SK-N-SH (cell line): ENCODE results near the gene WBP2. TPM values are rescaled to one million over a fixed set of nuclear protein-coding genes. Genes with fewer than 3 reads are reported as not detected.

Source experiments
- CTCF ChIA-PET: fragments of 300-600, 350-600 bp; formaldehyde crosslinking; extraction: SDS; loops from one replicate; lab custom pipeline; 2021; lab: Yijun Ruan, JAX
- POLR2A ChIA-PET: fragments of 350-600 bp; sonication (Branson Sonifier 250); formaldehyde crosslinking; extraction: SDS; loops from one replicate; lab custom pipeline; 2020; ENCODE audit warnings: antibody characterized with exemption, inconsistent platforms; lab: Yijun Ruan, JAX
- DNase-seq: peaks from one replicate; pipeline ENCODE4 v3.0.0; 2012
- H2AFZ ChIP-seq: fragments of 200-600 bp; sonication (generic); 2 replicates; pipeline ENCODE4 v1.8.1; 2016; ENCODE audit warnings: antibody characterized with exemption, mild to moderate bottlenecking, low read depth
- H3F3A ChIP-seq: fragments of 200-600 bp; sonication (generic); replicated peaks from 2 replicates; pipeline ENCODE3; 2016; ENCODE audit warnings: antibody characterized with exemption, mild to moderate bottlenecking; ENCODE audit not compliant: insufficient read depth
- H3K27ac ChIP-seq, 2 experiments: fragments of 200-500 bp in 1 of 2; fragments of 200-600 bp in 1 of 2; sonication (Bioruptor generic) in 1 of 2; sonication (generic), shearing (Covaris generic) in 1 of 2; 2 replicates each; pipeline versions ENCODE4 v1.5.1 to v1.6.1; 2014 to 2016; ENCODE audit warnings: low read depth in 2 of 2, inconsistent platforms in 1 of 2, low read length in 1 of 2, mild to moderate bottlenecking in 1 of 2, mixed read lengths in 1 of 2
- H3K27me3 ChIP-seq: fragments of 200-600 bp; sonication (generic), shearing (Covaris generic); 2 replicates; pipeline ENCODE4 v1.6.1; 2016; ENCODE audit warnings: mixed run types; ENCODE audit not compliant: insufficient read depth
- H3K36me3 ChIP-seq, 2 experiments: fragments of 200-500 bp in 1 of 2; fragments of 200-600 bp in 1 of 2; sonication (Bioruptor generic) in 1 of 2; sonication (generic) in 1 of 2; replicated peaks in 1 of 2; 2 replicates each; pipeline versions ENCODE3 to v1.5.1; 2014 to 2016; ENCODE audit warnings: low read length in 1 of 2, mild to moderate bottlenecking in 1 of 2; ENCODE audit not compliant: insufficient read depth in 2 of 2, control insufficient read depth in 1 of 2
- H3K4me1 ChIP-seq, 2 experiments: fragments of 200-500 bp in 1 of 2; fragments of 200-600 bp in 1 of 2; sonication (Bioruptor generic) in 1 of 2; sonication (generic), shearing (Covaris generic) in 1 of 2; 2 replicates each; pipeline versions ENCODE4 v1.5.1 to v1.6.1; 2014 to 2016; ENCODE audit warnings: low read depth in 1 of 2, low read length in 1 of 2, mixed run types in 1 of 2; ENCODE audit not compliant: insufficient read depth in 2 of 2, control insufficient read depth in 1 of 2
- H3K4me2 ChIP-seq: fragments of 200-600 bp; sonication (generic), shearing (Covaris generic); 2 replicates; pipeline ENCODE4 v1.6.1; 2017; ENCODE audit warnings: mixed run types
- H3K4me3 ChIP-seq, 2 experiments: fragments of 200-500 bp in 1 of 2; fragments of 200-600 bp in 1 of 2; sonication (Bioruptor generic) in 1 of 2; sonication (generic), shearing (Covaris generic) in 1 of 2; 2 replicates each; pipeline versions ENCODE4 v1.5.1 to v1.8.1; 2014 to 2016; ENCODE audit warnings: low read depth in 2 of 2, inconsistent platforms in 1 of 2, low read length in 1 of 2, mild to moderate bottlenecking in 1 of 2, mixed read lengths in 1 of 2, moderate library complexity in 1 of 2
- H3K79me2 ChIP-seq: fragments of 200-600 bp; sonication (generic); 2 replicates; pipeline ENCODE4 v1.8.1; 2017; ENCODE audit warnings: mild to moderate bottlenecking; ENCODE audit not compliant: insufficient read depth
- H3K9ac ChIP-seq: fragments of 200-600 bp; sonication (generic); 2 replicates; pipeline ENCODE4 v1.6.1; 2017; ENCODE audit warnings: mixed run types
- H3K9me2 ChIP-seq: fragments of 200-600 bp; sonication (generic); 2 replicates; pipeline ENCODE4 v1.6.1; 2017; ENCODE audit warnings: mixed run types
- H3K9me3 ChIP-seq: fragments of 200-600 bp; sonication (generic); 2 replicates; pipeline ENCODE4 v1.6.1; 2017; ENCODE audit warnings: mixed run types, mild to moderate bottlenecking, moderate library complexity
- H4K20me1 ChIP-seq: fragments of 200-600 bp; sonication (generic); 2 replicates; pipeline ENCODE4 v1.6.1; 2017; ENCODE audit warnings: mild to moderate bottlenecking, mixed run types; ENCODE audit not compliant: insufficient read depth
- CHD2 ChIP-seq: fragments of 150-350 bp; IDR thresholded peaks from 2 replicates; pipeline ENCODE4 v1.6.1; 2018; ENCODE audit warnings: low read length; ENCODE audit not compliant: partially characterized antibody
- EP300 ChIP-seq, 2 experiments: IDR thresholded peaks; 2 replicates each; pipeline versions ENCODE4 v1.4.0 to v1.6.1; 2012; ENCODE audit warnings: borderline replicate concordance in 1 of 2, low read depth in 1 of 2, low read length in 1 of 2
- EZH2phosphoT487 ChIP-seq: fragments of 200-600 bp; sonication (generic); IDR thresholded peaks from 2 replicates; pipeline ENCODE4 v1.6.1; 2017; ENCODE audit warnings: low read depth, mixed run types, mild to moderate bottlenecking, antibody characterized with exemption, moderate library complexity, borderline replicate concordance
- FOSL2 ChIP-seq: IDR thresholded peaks from 2 replicates; pipeline ENCODE4 v1.4.0; 2012; ENCODE audit warnings: low read depth, mild to moderate bottlenecking, moderate library complexity, borderline replicate concordance
- FOXJ3 ChIP-seq: sonication (generic); formaldehyde crosslinking; IDR thresholded peaks from 2 replicates; pipeline ENCODE4 v1.5.1; 2020; ENCODE audit warnings: mild to moderate bottlenecking, missing genetic modification reagents
- JUND ChIP-seq: IDR thresholded peaks from 2 replicates; pipeline ENCODE4 v1.4.0; 2012
- MEF2A ChIP-seq: IDR thresholded peaks from 2 replicates; pipeline ENCODE4 v1.4.0; 2012; ENCODE audit warnings: low read depth, borderline replicate concordance
- RCOR1 ChIP-seq: fragments of 150-350 bp; IDR thresholded peaks from 2 replicates; pipeline ENCODE4 v1.6.1; 2017; ENCODE audit warnings: antibody characterized with exemption, low read length
- RFX5 ChIP-seq: IDR thresholded peaks from 2 replicates; pipeline ENCODE4 v1.6.1; 2012; ENCODE audit warnings: mild to moderate bottlenecking, improper control_type of control experiment, low read length
- RXRA ChIP-seq: IDR thresholded peaks from 2 replicates; pipeline ENCODE4 v1.4.0; 2012; ENCODE audit warnings: low read depth, mild to moderate bottlenecking, borderline replicate concordance
- SIN3A ChIP-seq: IDR thresholded peaks from 2 replicates; pipeline ENCODE4 v1.6.1; 2012; ENCODE audit warnings: low read depth, mild to moderate bottlenecking, low read length, moderate library complexity, borderline replicate concordance
- TEAD4 ChIP-seq: IDR thresholded peaks from 2 replicates; pipeline ENCODE4 v1.4.0; 2012; ENCODE audit warnings: mild to moderate bottlenecking, borderline replicate concordance; ENCODE audit not compliant: insufficient read depth
- WGBS: methylation state at CpG from one replicate; pipeline ENCODE4 v1.1.6; 2017; ENCODE audit warnings: low lambda C conversion rate; 5-methylcytosine and 5-hydroxymethylcytosine counted together
- polyA plus RNA-seq, 3 experiments: library from polyadenylated mRNA; depleted of rRNA; stranded (reverse); fragments of >200 nt; gene quantifications; 2 replicates each; pipeline ENCODE4 v1.2.3, GENCODE V29; 2012
- TF ChIP-seq, protein P1 (sequence below): IDR thresholded peaks from 2 replicates; pipeline ENCODE4 v1.4.0; 2012; ENCODE audit warnings: low read depth, borderline replicate concordance
- TF ChIP-seq, protein P2 (sequence below): fragments of 150-350 bp; IDR thresholded peaks from 2 replicates; pipeline ENCODE4 v1.6.1; 2016; ENCODE audit warnings: mild to moderate bottlenecking, low read depth, low read length
- TF ChIP-seq, protein P3 (sequence below): IDR thresholded peaks from 2 replicates; pipeline ENCODE4 v1.4.0; 2012; ENCODE audit warnings: low read depth
- TF ChIP-seq, protein P4 (sequence below): IDR thresholded peaks from 2 replicates; pipeline ENCODE4 v1.6.1; 2012; ENCODE audit warnings: mild to moderate bottlenecking, low read depth, low read length, moderate library complexity

The WBP2 gene
- polyA plus RNA-seq, 1 of the 3 experiments (the other 2 are of a cell fraction), result 55.8 TPM

DNA sequence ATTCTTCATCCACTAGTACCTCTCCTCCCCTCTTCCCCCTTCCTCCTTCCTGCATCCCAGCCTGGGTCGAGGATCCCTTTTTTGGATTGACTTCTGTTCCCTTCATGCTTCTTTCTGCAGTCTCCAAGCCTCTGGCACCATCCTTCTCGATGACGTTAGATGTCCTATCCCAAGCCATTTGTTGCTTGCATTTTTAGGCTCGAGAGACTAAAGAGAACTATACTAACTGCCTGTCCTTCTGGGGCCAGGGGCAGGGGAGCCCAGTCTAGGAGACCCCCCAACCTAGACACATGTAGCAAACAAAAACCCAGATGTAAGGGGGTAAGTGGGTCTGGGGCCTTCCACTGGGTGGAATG, 46.6 kb downstream of the WBP2 start:
- Histone ChIP-seq H3K9me2 (no peaks in the 10 kb centered on the region), H3K79me2 (peaks cover 37% of the 10 kb centered on the region; the same call in 1 of the 2 replicates), H2AFZ (no peak overlapping the region), H3K4me3 (no peak overlapping the region), H3K27ac (peak overlapping the region in 1 of 2 experiments; percentile 30; a peak in 1 of 4 replicates), H3K36me3 (peaks cover 5 to 22% of the 10 kb centered on the region in 2 experiments), H3K4me2 (no peak overlapping the region), H3K27me3 (no peaks in the 10 kb centered on the region), H3K9ac (no peak overlapping the region), H3F3A (no peaks in the 10 kb centered on the region), H3K9me3 (no peaks in the 10 kb centered on the region), H4K20me1 (no peaks in the 10 kb centered on the region), H3K4me1 (peaks cover 0 to 6% of the 10 kb centered on the region in 2 experiments; a peak in 1 of 4 replicates)
- TF ChIP-seq FOXJ3 (CRISPR knock-in tag), result no peak
- TF ChIP-seq, protein P1, sequence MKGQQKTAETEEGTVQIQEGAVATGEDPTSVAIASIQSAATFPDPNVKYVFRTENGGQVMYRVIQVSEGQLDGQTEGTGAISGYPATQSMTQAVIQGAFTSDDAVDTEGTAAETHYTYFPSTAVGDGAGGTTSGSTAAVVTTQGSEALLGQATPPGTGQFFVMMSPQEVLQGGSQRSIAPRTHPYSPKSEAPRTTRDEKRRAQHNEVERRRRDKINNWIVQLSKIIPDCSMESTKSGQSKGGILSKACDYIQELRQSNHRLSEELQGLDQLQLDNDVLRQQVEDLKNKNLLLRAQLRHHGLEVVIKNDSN, result no peak
- 90% methylated on average over 4 of the region's 4 CpGs for WGBS
- DNase-seq, result no peak
- ChIA-PET CTCF (interaction anchor here (0.8 to 3.1 kb wide), 8 partner anchors 10 to 61 kb away, joined by 3 to 18 read pairs (median 3); no protein-coding TSS in a partner anchor), POLR2A (interaction anchor here (0.9 to 2.4 kb wide), 7 partner anchors 9 to 32 kb away, joined by 3 to 12 read pairs (median 3); partner anchors contain the start of gene UNK)

DNA sequence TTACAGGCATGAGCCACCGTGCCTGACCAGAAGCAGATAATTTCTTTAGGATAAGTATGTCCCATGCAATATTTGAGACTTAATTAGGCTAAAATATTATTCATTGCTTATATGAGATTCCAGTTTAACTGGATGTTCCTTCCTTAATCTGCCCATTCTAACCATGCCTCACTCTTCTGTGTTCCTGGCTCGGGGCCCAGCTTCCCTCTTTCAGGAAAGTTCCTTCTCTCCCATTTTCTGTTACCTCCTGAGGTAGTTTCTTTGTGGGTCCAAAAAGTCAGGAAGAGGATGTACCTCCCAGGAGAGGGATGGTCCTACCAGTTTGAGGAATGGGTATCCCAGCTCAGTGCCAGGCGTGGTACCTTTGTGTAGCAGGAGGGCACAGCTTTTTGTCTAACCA, 47.3 kb downstream of the WBP2 start:
- peaks cover under 1 to 16% of the 10 kb centered on the region in 2 experiments for H3K36me3 ChIP-seq
- H3K27ac ChIP-seq, result no peak overlapping the region; a peak in 1 of 4 replicates
- no peaks in the 10 kb centered on the region for H3K9me3 ChIP-seq
- DNase-seq, result no peak
- CTCF ChIA-PET, result interaction anchor here (1.1 to 3.1 kb wide), 8 partner anchors 9 to 54 kb away, joined by 3 to 18 read pairs (median 5); no protein-coding TSS in a partner anchor
- no peaks in the 10 kb centered on the region for H3K27me3 ChIP-seq
- no peak overlapping the region for H3K9ac ChIP-seq
- H3K4me3 ChIP-seq, result no peak overlapping the region
- no peaks in the 10 kb centered on the region for H3K9me2 ChIP-seq
- no peaks in the 10 kb centered on the region for H4K20me1 ChIP-seq
- TF ChIP-seq, protein P2, sequence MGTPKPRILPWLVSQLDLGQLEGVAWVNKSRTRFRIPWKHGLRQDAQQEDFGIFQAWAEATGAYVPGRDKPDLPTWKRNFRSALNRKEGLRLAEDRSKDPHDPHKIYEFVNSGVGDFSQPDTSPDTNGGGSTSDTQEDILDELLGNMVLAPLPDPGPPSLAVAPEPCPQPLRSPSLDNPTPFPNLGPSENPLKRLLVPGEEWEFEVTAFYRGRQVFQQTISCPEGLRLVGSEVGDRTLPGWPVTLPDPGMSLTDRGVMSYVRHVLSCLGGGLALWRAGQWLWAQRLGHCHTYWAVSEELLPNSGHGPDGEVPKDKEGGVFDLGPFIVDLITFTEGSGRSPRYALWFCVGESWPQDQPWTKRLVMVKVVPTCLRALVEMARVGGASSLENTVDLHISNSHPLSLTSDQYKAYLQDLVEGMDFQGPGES, result no peak
- TF ChIP-seq RXRA, result no peak
- TF ChIP-seq EZH2phosphoT487, result no peak
- no peak for TF ChIP-seq FOXJ3 (CRISPR knock-in tag)
- TF ChIP-seq, protein P3, sequence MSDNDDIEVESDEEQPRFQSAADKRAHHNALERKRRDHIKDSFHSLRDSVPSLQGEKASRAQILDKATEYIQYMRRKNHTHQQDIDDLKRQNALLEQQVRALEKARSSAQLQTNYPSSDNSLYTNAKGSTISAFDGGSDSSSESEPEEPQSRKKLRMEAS, result no peak
- TF ChIP-seq SIN3A, result no peak
- no peak for TF ChIP-seq FOSL2
- TF ChIP-seq, protein P4, sequence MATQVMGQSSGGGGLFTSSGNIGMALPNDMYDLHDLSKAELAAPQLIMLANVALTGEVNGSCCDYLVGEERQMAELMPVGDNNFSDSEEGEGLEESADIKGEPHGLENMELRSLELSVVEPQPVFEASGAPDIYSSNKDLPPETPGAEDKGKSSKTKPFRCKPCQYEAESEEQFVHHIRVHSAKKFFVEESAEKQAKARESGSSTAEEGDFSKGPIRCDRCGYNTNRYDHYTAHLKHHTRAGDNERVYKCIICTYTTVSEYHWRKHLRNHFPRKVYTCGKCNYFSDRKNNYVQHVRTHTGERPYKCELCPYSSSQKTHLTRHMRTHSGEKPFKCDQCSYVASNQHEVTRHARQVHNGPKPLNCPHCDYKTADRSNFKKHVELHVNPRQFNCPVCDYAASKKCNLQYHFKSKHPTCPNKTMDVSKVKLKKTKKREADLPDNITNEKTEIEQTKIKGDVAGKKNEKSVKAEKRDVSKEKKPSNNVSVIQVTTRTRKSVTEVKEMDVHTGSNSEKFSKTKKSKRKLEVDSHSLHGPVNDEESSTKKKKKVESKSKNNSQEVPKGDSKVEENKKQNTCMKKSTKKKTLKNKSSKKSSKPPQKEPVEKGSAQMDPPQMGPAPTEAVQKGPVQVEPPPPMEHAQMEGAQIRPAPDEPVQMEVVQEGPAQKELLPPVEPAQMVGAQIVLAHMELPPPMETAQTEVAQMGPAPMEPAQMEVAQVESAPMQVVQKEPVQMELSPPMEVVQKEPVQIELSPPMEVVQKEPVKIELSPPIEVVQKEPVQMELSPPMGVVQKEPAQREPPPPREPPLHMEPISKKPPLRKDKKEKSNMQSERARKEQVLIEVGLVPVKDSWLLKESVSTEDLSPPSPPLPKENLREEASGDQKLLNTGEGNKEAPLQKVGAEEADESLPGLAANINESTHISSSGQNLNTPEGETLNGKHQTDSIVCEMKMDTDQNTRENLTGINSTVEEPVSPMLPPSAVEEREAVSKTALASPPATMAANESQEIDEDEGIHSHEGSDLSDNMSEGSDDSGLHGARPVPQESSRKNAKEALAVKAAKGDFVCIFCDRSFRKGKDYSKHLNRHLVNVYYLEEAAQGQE, result no peak
- TF ChIP-seq JUND, result no peak
- TF ChIP-seq, protein P1, result no peak
- no peak for TF ChIP-seq RFX5
- TF ChIP-seq EP300 (IDR thresholded peaks at IDR 0.05; ENCODE audit: borderline replicate concordance in 1 of 2, low read depth in 1 of 2, low read length in 1 of 2), result no peak
- no peak for TF ChIP-seq MEF2A
- TF ChIP-seq CHD2, result no peak
- TF ChIP-seq RCOR1, result no peak
- no peak for TF ChIP-seq TEAD4
- TF ChIP-seq, all 33 proteins: peak for 0
- Histone ChIP-seq H3K4me2 (no peak overlapping the region), H2AFZ (no peak overlapping the region), H3K79me2 (peaks cover 42% of the 10 kb centered on the region; the same call in 1 of the 2 replicates), H3K4me1 (peaks cover 0 to 6% of the 10 kb centered on the region in 2 experiments; a peak in 1 of 4 replicates), H3F3A (no peaks in the 10 kb centered on the region)
- 100% methylated on average over 3 of the region's 3 CpGs for WGBS
- POLR2A ChIA-PET, result interaction anchor here (0.6 to 2.4 kb wide), 2 partner anchors 28 to 98 kb away, joined by 3 to 12 read pairs; a partner anchor contains a TSS
